SU-DHL-6 (cell line): ENCODE results near the gene UBAC1.

Experiments used
- CTCF ChIP-seq: fragments of 200-600 bp; sonication (generic); IDR thresholded peaks from one replicate; pipeline ENCODE4 v1.5.1; 2017; ENCODE audit warnings: antibody characterized with exemption, mild to moderate bottlenecking, low read length, moderate library complexity; ENCODE audit not compliant: insufficient read depth, poor library complexity, severe bottlenecking
- EZH2phosphoT487 ChIP-seq: fragments of 200-600 bp; sonication (generic), shearing (Covaris generic); conservative IDR thresholded peaks from 2 replicates; pipeline ENCODE4 v1.6.1; 2018; ENCODE audit warnings: mild to moderate bottlenecking, antibody characterized with exemption, low read length, moderate library complexity, mixed read lengths

- TF ChIP-seq CTCF (no peak), EZH2phosphoT487 (no peak)
Observed at GRCh38 chr9:135919318-135919890, 41.8 kb downstream of the UBAC1 start.
